Activated naive CD4-positive, alpha-beta T cell treated with anti-CD3 and anti-CD28 coated beads, Interleukin-2, amount 10 ng/mL, durations not matched to agents 7 days and 5 days (primary cell): Measurements from ENCODE around the gene GBE1.

Experiments used
- CTCF ChIA-PET: fragments of 350-600 bp; sonication (Branson Sonifier 250); formaldehyde crosslinking; loops from one replicate; lab custom pipeline; 2021; ENCODE audit warnings: antibody characterized with exemption; lab: Charles Lee
- DNase-seq: peaks from one replicate; pipeline ENCODE4 v3.0.0-alpha.2; 2020
- H3K27ac Mint-ChIP-seq: one replicate; pipeline ENCODE4 v1.8.0; 2021; ENCODE audit warnings: mild to moderate bottlenecking, moderate library complexity, mixed read lengths
- H3K27me3 Mint-ChIP-seq: one replicate; pipeline ENCODE4 v1.8.0; 2021; ENCODE audit warnings: mild to moderate bottlenecking, mixed read lengths
- H3K36me3 Mint-ChIP-seq: one replicate; pipeline ENCODE4 v1.8.0; 2021; ENCODE audit warnings: mixed read lengths
- H3K4me1 Mint-ChIP-seq: one replicate; pipeline ENCODE4 v1.8.0; 2021; ENCODE audit warnings: mixed read lengths
- H3K4me3 Mint-ChIP-seq: one replicate; pipeline ENCODE4 v1.8.0; 2021; ENCODE audit warnings: mild to moderate bottlenecking, moderate library complexity, mixed read lengths
- H3K9me3 Mint-ChIP-seq: one replicate; pipeline ENCODE4 v1.8.0; 2021; ENCODE audit warnings: mixed read lengths

GBE1 gene

GRCh38 chr3:81585937-81586336 is 175.5 kb downstream of the GBE1 start:
- Mint-ChIP-seq H3K4me3 (no peak overlapping the region), H3K36me3 (no peaks in the 10 kb centered on the region), H3K4me1 (no peaks in the 10 kb centered on the region), H3K9me3 (no peaks in the 10 kb centered on the region), H3K27me3 (no peaks in the 10 kb centered on the region), H3K27ac (no peak overlapping the region)
- CTCF ChIA-PET = no interaction called here
- DNase-seq = no peak

GRCh38 chr3:81585056-81585455 is 176.4 kb downstream of the GBE1 start:
- DNase-seq = no peak
- CTCF ChIA-PET = no interaction called here
- no peaks in the 10 kb centered on the region for H3K36me3 Mint-ChIP-seq

GRCh38 chr3:81581966-81582599 is 179.4 kb downstream of the GBE1 start:
- H3K27ac Mint-ChIP-seq = no peak overlapping the region
- H3K27me3 Mint-ChIP-seq = no peaks in the 10 kb centered on the region
- H3K4me1 Mint-ChIP-seq = no peaks in the 10 kb centered on the region
- no peak overlapping the region for H3K4me3 Mint-ChIP-seq
- H3K9me3 Mint-ChIP-seq = no peaks in the 10 kb centered on the region
- peak; percentile 39 for DNase-seq
- CTCF ChIA-PET = interaction anchor here (0.6 to 1.2 kb wide), 5 partner anchors 11 to 797 kb away, joined by 3 to 5 read pairs (median 3); no protein-coding TSS in a partner anchor
- H3K36me3 Mint-ChIP-seq = no peaks in the 10 kb centered on the region

More at GRCh38 chr3:81585056-81585455, 176.4 kb downstream of the GBE1 start:
- H3K4me3 Mint-ChIP-seq = no peak overlapping the region
- H3K4me1 Mint-ChIP-seq = no peaks in the 10 kb centered on the region
- H3K27me3 Mint-ChIP-seq = no peaks in the 10 kb centered on the region
- no peaks in the 10 kb centered on the region for H3K9me3 Mint-ChIP-seq
- H3K27ac Mint-ChIP-seq = no peak overlapping the region

GRCh38 chr3:81580355-81580754 is 181.1 kb downstream of the GBE1 start:
- no peaks in the 10 kb centered on the region for H3K4me1 Mint-ChIP-seq
- CTCF ChIA-PET = no interaction called here
- H3K9me3 Mint-ChIP-seq = no peaks in the 10 kb centered on the region
- no peak overlapping the region for H3K4me3 Mint-ChIP-seq
- DNase-seq = no peak
- H3K27me3 Mint-ChIP-seq = no peaks in the 10 kb centered on the region
- no peak overlapping the region for H3K27ac Mint-ChIP-seq
- no peaks in the 10 kb centered on the region for H3K36me3 Mint-ChIP-seq

- CTCF ChIA-PET = no interaction called here
- no peak for DNase-seq
- Mint-ChIP-seq H3K36me3 (no peaks in the 10 kb centered on the region), H3K9me3 (no peaks in the 10 kb centered on the region), H3K27ac (no peak overlapping the region), H3K27me3 (no peaks in the 10 kb centered on the region), H3K4me1 (no peaks in the 10 kb centered on the region), H3K4me3 (no peak overlapping the region)
Measured at GRCh38 chr3:81579744-81580143, 181.7 kb downstream of the GBE1 start.

- CTCF ChIA-PET = interaction anchor here (1.2 kb wide), 1 partner anchor 10 kb away, joined by 5 read pairs; no protein-coding TSS in a partner anchor
- Mint-ChIP-seq H3K9me3 (no peaks in the 10 kb centered on the region), H3K4me3 (no peak overlapping the region), H3K27ac (no peak overlapping the region), H3K27me3 (no peaks in the 10 kb centered on the region), H3K36me3 (peaks cover 4% of the 10 kb centered on the region), H3K4me1 (peaks cover 7% of the 10 kb centered on the region)
- no peak for DNase-seq
Measured at GRCh38 chr3:81572201-81572756, 189.2 kb downstream of the GBE1 start.

GRCh38 chr3:81568378-81568777 is 193.1 kb downstream of the GBE1 start:
- Mint-ChIP-seq H3K4me3 (no peak overlapping the region), H3K9me3 (no peaks in the 10 kb centered on the region), H3K4me1 (peaks cover 7% of the 10 kb centered on the region), H3K27ac (no peak overlapping the region), H3K27me3 (no peaks in the 10 kb centered on the region), H3K36me3 (peaks cover 5% of the 10 kb centered on the region)
- no peak for DNase-seq
- CTCF ChIA-PET = no interaction called here

GRCh38 chr3:81565041-81565440 is 196.4 kb downstream of the GBE1 start:
- Mint-ChIP-seq H3K27ac (no peak overlapping the region), H3K36me3 (peaks cover 1% of the 10 kb centered on the region), H3K4me3 (no peak overlapping the region), H3K27me3 (no peaks in the 10 kb centered on the region), H3K9me3 (no peaks in the 10 kb centered on the region), H3K4me1 (no peaks in the 10 kb centered on the region)
- CTCF ChIA-PET = no interaction called here
- no peak for DNase-seq

- CTCF ChIA-PET = no interaction called here
Measured at GRCh38 chr3:81558106-81558505, 203.3 kb downstream of the GBE1 start.

GRCh38 chr3:81554801-81555200 is 206.6 kb downstream of the GBE1 start:
- Mint-ChIP-seq H3K27ac (no peak overlapping the region), H3K4me3 (no peak overlapping the region), H3K9me3 (no peaks in the 10 kb centered on the region), H3K27me3 (no peaks in the 10 kb centered on the region), H3K4me1 (no peaks in the 10 kb centered on the region), H3K36me3 (no peaks in the 10 kb centered on the region)
- CTCF ChIA-PET = no interaction called here
- DNase-seq = no peak

More at GRCh38 chr3:81558106-81558505, 203.3 kb downstream of the GBE1 start:
- Mint-ChIP-seq H3K9me3 (no peaks in the 10 kb centered on the region), H3K4me3 (no peak overlapping the region), H3K27me3 (no peaks in the 10 kb centered on the region), H3K27ac (no peak overlapping the region), H3K4me1 (no peaks in the 10 kb centered on the region), H3K36me3 (no peaks in the 10 kb centered on the region)
- DNase-seq = no peak

GRCh38 chr3:81554388-81554787 is 207.1 kb downstream of the GBE1 start:
- no peaks in the 10 kb centered on the region for H3K9me3 Mint-ChIP-seq
- no peaks in the 10 kb centered on the region for H3K36me3 Mint-ChIP-seq
- H3K4me1 Mint-ChIP-seq = no peaks in the 10 kb centered on the region
- H3K27ac Mint-ChIP-seq = no peak overlapping the region
- H3K27me3 Mint-ChIP-seq = no peaks in the 10 kb centered on the region
- CTCF ChIA-PET = no interaction called here
- no peak overlapping the region for H3K4me3 Mint-ChIP-seq
- DNase-seq = no peak

- DNase-seq = no peak
- H3K27ac Mint-ChIP-seq = no peak overlapping the region
- H3K36me3 Mint-ChIP-seq = no peaks in the 10 kb centered on the region
- H3K4me1 Mint-ChIP-seq = no peaks in the 10 kb centered on the region
- H3K9me3 Mint-ChIP-seq = peaks cover 7% of the 10 kb centered on the region
- CTCF ChIA-PET = no interaction called here
- H3K4me3 Mint-ChIP-seq = no peak overlapping the region
- no peaks in the 10 kb centered on the region for H3K27me3 Mint-ChIP-seq
Measured at GRCh38 chr3:81550415-81550814, 211.0 kb downstream of the GBE1 start.

- Mint-ChIP-seq H3K27ac (no peak overlapping the region), H3K36me3 (no peaks in the 10 kb centered on the region), H3K4me3 (no peak overlapping the region), H3K9me3 (peaks cover 7% of the 10 kb centered on the region), H3K4me1 (no peaks in the 10 kb centered on the region), H3K27me3 (no peaks in the 10 kb centered on the region)
- CTCF ChIA-PET = no interaction called here
- DNase-seq = no peak
Measured at GRCh38 chr3:81549831-81550230, 211.6 kb downstream of the GBE1 start.

- CTCF ChIA-PET = no interaction called here
- peaks cover 7% of the 10 kb centered on the region for H3K9me3 Mint-ChIP-seq
- no peak for DNase-seq
- H3K27me3 Mint-ChIP-seq = no peaks in the 10 kb centered on the region
- H3K4me3 Mint-ChIP-seq = no peak overlapping the region
- no peaks in the 10 kb centered on the region for H3K36me3 Mint-ChIP-seq
- H3K27ac Mint-ChIP-seq = no peak overlapping the region
- no peaks in the 10 kb centered on the region for H3K4me1 Mint-ChIP-seq
Measured at GRCh38 chr3:81549388-81549787, 212.1 kb downstream of the GBE1 start.

GRCh38 chr3:81545572-81545971 is 215.9 kb downstream of the GBE1 start:
- DNase-seq = no peak
- Mint-ChIP-seq H3K4me1 (no peaks in the 10 kb centered on the region), H3K27ac (no peak overlapping the region), H3K4me3 (no peak overlapping the region), H3K9me3 (peaks cover 7% of the 10 kb centered on the region), H3K36me3 (no peaks in the 10 kb centered on the region), H3K27me3 (no peaks in the 10 kb centered on the region)
- CTCF ChIA-PET = no interaction called here
